ENCODE data around the gene PLEKHA4. TPM values are rescaled to one million over a fixed set of nuclear protein-coding genes. Genes with fewer than 3 reads are reported as not detected.
A peak's percentile ranks its signal among the peaks of the same experiment; 100 is the strongest.

PLEKHA4 gene
- total RNA-seq, 1 experiment from 2014 or later: 14.8 TPM

DNA sequence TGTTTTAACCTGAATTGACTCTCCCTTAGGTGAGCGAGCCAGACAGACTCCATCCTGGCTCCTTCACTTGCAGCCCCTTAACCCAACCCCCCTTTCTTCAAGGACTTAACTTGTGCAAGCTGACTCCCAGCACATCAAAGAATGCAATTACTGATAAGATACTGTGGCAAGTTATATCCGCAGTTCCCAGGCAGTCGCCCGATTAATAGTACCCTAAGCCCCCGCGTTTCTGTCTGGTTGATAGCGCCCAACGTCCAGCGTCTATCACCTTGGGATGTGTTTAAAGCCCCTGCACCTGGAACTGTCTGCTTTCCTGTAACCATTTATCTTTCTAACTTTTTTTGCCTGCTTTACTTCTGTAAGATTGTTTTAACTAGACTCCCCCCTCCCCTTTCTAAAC lies 38.3 kb downstream of the PLEKHA4 start:
- ChIA-PET CTCF (interaction anchor here (0.5 to 1.8 kb wide), 3 partner anchors 15 to 42 kb away, joined by 4 to 8 read pairs (median 5); no protein-coding TSS in a partner anchor), POLR2A (no interaction called here)
- Mint-ChIP-seq H3K4me1 (peaks cover 9% of the 10 kb centered on the region), H3K4me3 (no peak overlapping the region), H3K9me3 (0 out of 2 replicates have a peak, but pooled peaks cover 3% of the 10 kb centered on the region), H3K27ac (no peak overlapping the region), H3K36me3 (peaks cover 19% of the 10 kb centered on the region), H3K27me3 (ENCODE audit: low read depth) (no peaks in the 10 kb centered on the region; the same call in 1 of the 2 replicates)
- no peak for ATAC-seq
- no peak for DNase-seq (ENCODE audit: low spot score)
- TF ChIP-seq ELF4 (CRISPR knock-in tag; IDR thresholded peaks at IDR 0.05; ENCODE audit: low read depth): no peak
- no peak for TF ChIP-seq NFE2L1 (CRISPR knock-in tag; IDR thresholded peaks at IDR 0.05)

DNA sequence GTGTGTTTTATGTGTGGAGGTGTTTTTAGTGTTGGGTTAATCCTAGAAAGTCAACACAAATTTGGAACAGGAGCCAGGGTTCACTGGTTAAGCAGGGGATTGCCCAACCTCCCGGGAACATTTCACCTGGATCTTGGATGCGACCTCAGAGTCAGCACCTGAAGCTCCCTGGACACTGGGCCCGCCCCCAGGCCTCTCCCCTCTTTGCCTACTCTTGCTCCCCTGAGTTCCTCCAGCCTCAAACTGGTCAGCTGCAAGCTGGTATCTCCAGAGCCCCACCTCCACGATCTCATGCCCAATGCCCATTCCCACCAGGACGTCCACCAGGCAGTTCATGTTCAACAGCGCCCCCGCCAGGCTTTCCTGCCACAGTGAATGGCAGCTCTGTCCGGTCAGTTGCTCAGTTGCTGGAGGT lies 41.8 kb downstream of the PLEKHA4 start:
- Mint-ChIP-seq H3K4me3 (no peak overlapping the region), H3K9me3 (0 out of 2 replicates have a peak, but pooled peaks cover 3% of the 10 kb centered on the region), H3K27ac (no peak overlapping the region), H3K4me1 (no peaks in the 10 kb centered on the region), H3K36me3 (peaks cover 7% of the 10 kb centered on the region; the same call in 1 of the 2 replicates), H3K27me3 (ENCODE audit: low read depth) (no peaks in the 10 kb centered on the region; the same call in 1 of the 2 replicates)
- POLR2A ChIA-PET: interaction anchor here (0.6 to 1.4 kb wide), 4 partner anchors 14 to 153 kb away, joined by 3 to 4 read pairs (median 3); no protein-coding TSS in a partner anchor
- CTCF ChIA-PET: interaction anchor here (0.6 to 4.5 kb wide), 34 partner anchors 10 to 389 kb away, joined by 3 to 38 read pairs (median 4); partner anchors contain the start of genes BCAT2, CA11, DHDH and FUT2
- peak; percentile 75 for DNase-seq (ENCODE audit: low spot score)
- no peak for TF ChIP-seq ZNF671 (CRISPR knock-in tag; IDR thresholded peaks at IDR 0.05)
- TF ChIP-seq, protein P1, sequence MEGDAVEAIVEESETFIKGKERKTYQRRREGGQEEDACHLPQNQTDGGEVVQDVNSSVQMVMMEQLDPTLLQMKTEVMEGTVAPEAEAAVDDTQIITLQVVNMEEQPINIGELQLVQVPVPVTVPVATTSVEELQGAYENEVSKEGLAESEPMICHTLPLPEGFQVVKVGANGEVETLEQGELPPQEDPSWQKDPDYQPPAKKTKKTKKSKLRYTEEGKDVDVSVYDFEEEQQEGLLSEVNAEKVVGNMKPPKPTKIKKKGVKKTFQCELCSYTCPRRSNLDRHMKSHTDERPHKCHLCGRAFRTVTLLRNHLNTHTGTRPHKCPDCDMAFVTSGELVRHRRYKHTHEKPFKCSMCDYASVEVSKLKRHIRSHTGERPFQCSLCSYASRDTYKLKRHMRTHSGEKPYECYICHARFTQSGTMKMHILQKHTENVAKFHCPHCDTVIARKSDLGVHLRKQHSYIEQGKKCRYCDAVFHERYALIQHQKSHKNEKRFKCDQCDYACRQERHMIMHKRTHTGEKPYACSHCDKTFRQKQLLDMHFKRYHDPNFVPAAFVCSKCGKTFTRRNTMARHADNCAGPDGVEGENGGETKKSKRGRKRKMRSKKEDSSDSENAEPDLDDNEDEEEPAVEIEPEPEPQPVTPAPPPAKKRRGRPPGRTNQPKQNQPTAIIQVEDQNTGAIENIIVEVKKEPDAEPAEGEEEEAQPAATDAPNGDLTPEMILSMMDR (IDR thresholded peaks at IDR 0.05): peak; percentile 43
- ATAC-seq: peak; percentile 75

DNA sequence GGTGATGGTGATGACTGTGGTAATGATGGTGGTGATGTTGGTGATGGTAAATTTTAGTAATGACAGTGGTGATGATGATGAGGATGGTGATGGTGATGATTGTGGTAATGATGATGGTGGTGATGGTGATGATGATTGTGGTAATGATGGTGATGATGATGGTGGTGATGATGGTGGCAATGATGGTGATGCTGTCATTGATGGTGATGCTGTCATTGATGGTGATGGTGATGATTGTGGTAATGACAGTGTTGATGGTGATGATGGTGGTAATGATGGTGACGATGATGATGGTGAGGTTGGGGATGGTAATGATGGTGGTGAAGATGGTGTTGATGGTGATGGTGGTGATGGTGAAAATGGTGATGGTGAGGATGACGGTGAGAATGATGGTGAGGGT lies 45.9 kb downstream of the PLEKHA4 start:
- CTCF ChIA-PET: no interaction called here
- 0 out of 2 replicates have a peak, but pooled peaks cover 3% of the 10 kb centered on the region for H3K9me3 Mint-ChIP-seq
- H3K4me1 Mint-ChIP-seq: no peaks in the 10 kb centered on the region
- POLR2A ChIA-PET: no interaction called here
- peaks cover 13% of the 10 kb centered on the region for H3K27me3 Mint-ChIP-seq (ENCODE audit: low read depth)
- H3K27ac Mint-ChIP-seq: no peak overlapping the region
- no peaks in the 10 kb centered on the region for H3K36me3 Mint-ChIP-seq
- DNase-seq (ENCODE audit: low spot score) (no peak), ATAC-seq (no peak)
- H3K4me3 Mint-ChIP-seq: no peak overlapping the region
- TF ChIP-seq ZNF263 (CRISPR knock-in tag; IDR thresholded peaks at IDR 0.05; ENCODE audit: low read depth): no peak
- TF ChIP-seq, protein P2, sequence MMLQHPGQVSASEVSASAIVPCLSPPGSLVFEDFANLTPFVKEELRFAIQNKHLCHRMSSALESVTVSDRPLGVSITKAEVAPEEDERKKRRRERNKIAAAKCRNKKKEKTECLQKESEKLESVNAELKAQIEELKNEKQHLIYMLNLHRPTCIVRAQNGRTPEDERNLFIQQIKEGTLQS (CRISPR knock-in tag; conservative IDR thresholded peaks at IDR 0.05): 0 out of 2 replicates have a peak, but pooled peaks have one; percentile 18

DNA sequence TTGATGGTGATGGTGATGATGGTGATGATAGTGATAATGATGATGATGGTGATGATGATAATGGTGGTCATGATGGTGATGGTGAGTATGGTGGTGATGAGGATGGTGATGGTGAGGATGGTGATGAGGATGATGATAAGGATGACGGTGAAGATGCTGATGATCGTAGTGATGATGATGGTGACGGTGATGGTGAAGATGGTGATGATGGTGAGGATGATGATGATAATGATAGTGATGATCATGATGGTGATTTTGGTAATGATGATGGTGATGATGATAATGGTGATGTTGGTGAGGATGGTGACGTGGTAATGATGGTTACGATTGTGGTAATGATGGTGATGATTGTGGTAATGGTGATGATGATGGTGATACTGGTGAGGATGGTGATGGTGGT lies 46.8 kb downstream of the PLEKHA4 start:
- no peak overlapping the region for H3K4me3 Mint-ChIP-seq
- peaks cover 15% of the 10 kb centered on the region for H3K27me3 Mint-ChIP-seq (ENCODE audit: low read depth)
- H3K9me3 Mint-ChIP-seq: 0 out of 2 replicates have a peak, but pooled peaks cover 2% of the 10 kb centered on the region
- POLR2A ChIA-PET: no interaction called here
- no peak overlapping the region for H3K27ac Mint-ChIP-seq
- H3K36me3 Mint-ChIP-seq: no peaks in the 10 kb centered on the region
- ATAC-seq (no peak), DNase-seq (ENCODE audit: low spot score) (no peak)
- CTCF ChIA-PET: interaction anchor here (0.6 to 0.7 kb wide), 2 partner anchors 22 to 121 kb away, joined by 3 to 4 read pairs; no protein-coding TSS in a partner anchor
- TF ChIP-seq, protein P3, sequence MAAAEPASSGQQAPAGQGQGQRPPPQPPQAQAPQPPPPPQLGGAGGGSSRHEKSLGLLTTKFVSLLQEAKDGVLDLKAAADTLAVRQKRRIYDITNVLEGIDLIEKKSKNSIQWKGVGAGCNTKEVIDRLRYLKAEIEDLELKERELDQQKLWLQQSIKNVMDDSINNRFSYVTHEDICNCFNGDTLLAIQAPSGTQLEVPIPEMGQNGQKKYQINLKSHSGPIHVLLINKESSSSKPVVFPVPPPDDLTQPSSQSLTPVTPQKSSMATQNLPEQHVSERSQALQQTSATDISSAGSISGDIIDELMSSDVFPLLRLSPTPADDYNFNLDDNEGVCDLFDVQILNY (CRISPR knock-in tag; IDR thresholded peaks at IDR 0.05): no peak
- no peak for TF ChIP-seq MYBL2 (CRISPR knock-in tag; IDR thresholded peaks at IDR 0.05)
- TF ChIP-seq, protein P4, sequence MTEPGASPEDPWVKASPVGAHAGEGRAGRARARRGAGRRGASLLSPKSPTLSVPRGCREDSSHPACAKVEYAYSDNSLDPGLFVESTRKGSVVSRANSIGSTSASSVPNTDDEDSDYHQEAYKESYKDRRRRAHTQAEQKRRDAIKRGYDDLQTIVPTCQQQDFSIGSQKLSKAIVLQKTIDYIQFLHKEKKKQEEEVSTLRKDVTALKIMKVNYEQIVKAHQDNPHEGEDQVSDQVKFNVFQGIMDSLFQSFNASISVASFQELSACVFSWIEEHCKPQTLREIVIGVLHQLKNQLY (CRISPR knock-in tag; IDR thresholded peaks at IDR 0.05): no peak
- TF ChIP-seq ZNF232 (CRISPR knock-in tag; IDR thresholded peaks at IDR 0.05): no peak
- no peak for TF ChIP-seq GTF2I (CRISPR knock-in tag; conservative IDR thresholded peaks at IDR 0.05)
- H3K4me1 Mint-ChIP-seq: no peaks in the 10 kb centered on the region

DNA sequence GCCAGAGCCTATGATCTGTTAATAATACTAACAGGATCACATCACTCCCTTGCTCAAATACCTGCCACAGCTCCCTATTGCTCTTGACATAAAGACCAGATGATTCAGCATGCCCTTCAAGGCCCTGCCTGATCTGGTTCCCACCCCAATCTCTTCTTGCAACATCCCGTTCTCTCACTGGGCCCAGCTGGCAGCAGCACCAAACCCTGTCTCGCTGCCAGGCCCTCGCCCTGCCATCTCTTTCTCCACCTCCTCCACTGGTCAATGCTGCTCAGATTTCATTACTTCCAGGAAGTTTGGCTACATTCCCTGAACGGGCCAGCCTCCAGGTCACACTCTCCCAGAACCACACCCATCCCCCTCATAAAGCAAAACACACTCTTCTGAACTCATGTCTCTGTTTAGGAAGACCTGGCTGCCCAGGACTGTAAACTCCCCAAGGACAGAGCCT lies 49.0 kb downstream of the PLEKHA4 start:
- no peak overlapping the region for H3K27ac Mint-ChIP-seq
- no peak for ATAC-seq
- no peak for DNase-seq (ENCODE audit: low spot score)
- peaks cover 22% of the 10 kb centered on the region for H3K27me3 Mint-ChIP-seq (ENCODE audit: low read depth)
- H3K36me3 Mint-ChIP-seq: no peaks in the 10 kb centered on the region
- ChIA-PET CTCF (no interaction called here), POLR2A (interaction anchor here (1.0 kb wide), 1 partner anchor 14 kb away, joined by 3 read pairs; no protein-coding TSS in a partner anchor)
- H3K4me3 Mint-ChIP-seq: no peak overlapping the region
- H3K9me3 Mint-ChIP-seq: no peaks in the 10 kb centered on the region
- peaks cover 9% of the 10 kb centered on the region for H3K4me1 Mint-ChIP-seq
- TF ChIP-seq, protein P5, sequence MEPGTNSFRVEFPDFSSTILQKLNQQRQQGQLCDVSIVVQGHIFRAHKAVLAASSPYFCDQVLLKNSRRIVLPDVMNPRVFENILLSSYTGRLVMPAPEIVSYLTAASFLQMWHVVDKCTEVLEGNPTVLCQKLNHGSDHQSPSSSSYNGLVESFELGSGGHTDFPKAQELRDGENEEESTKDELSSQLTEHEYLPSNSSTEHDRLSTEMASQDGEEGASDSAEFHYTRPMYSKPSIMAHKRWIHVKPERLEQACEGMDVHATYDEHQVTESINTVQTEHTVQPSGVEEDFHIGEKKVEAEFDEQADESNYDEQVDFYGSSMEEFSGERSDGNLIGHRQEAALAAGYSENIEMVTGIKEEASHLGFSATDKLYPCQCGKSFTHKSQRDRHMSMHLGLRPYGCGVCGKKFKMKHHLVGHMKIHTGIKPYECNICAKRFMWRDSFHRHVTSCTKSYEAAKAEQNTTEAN (CRISPR knock-in tag; IDR thresholded peaks at IDR 0.05): no peak
- TF ChIP-seq, protein P1 (IDR thresholded peaks at IDR 0.05): no peak
- no peak for TF ChIP-seq KAT7 (CRISPR knock-in tag; IDR thresholded peaks at IDR 0.05; ENCODE audit: borderline replicate concordance)
- no peak for TF ChIP-seq IRF2 (CRISPR knock-in tag; IDR thresholded peaks at IDR 0.05; ENCODE audit: borderline replicate concordance, low read depth)
- TF ChIP-seq, protein P6, sequence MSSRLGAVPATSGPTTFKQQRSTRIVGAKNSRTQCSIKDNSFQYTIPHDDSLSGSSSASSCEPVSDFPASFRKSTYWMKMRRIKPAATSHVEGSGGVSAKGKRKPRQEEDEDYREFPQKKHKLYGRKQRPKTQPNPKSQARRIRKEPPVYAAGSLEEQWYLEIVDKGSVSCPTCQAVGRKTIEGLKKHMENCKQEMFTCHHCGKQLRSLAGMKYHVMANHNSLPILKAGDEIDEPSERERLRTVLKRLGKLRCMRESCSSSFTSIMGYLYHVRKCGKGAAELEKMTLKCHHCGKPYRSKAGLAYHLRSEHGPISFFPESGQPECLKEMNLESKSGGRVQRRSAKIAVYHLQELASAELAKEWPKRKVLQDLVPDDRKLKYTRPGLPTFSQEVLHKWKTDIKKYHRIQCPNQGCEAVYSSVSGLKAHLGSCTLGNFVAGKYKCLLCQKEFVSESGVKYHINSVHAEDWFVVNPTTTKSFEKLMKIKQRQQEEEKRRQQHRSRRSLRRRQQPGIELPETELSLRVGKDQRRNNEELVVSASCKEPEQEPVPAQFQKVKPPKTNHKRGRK (CRISPR knock-in tag; IDR thresholded peaks at IDR 0.05; ENCODE audit: borderline replicate concordance): no peak
- no peak for TF ChIP-seq HMGA2 (CRISPR knock-in tag; IDR thresholded peaks at IDR 0.05)

Data from WTC11 (cell line).